Kidney epithelial cell (primary cell): Measurements from ENCODE around the gene NOXA1. TPM values are rescaled to one million over a fixed set of nuclear protein-coding genes. Genes with fewer than 3 reads are reported as not detected.
A peak's percentile ranks its signal among the peaks of the same experiment; 100 is the strongest.
"Not testable (repeated sequence)": the region's sequence is repeated elsewhere in the genome, so short reads cannot be mapped to it uniquely, and the experiment has no call there.

Source experiments
- DNase-seq: peaks from one replicate; pipeline ENCODE4 v3.0.0-alpha.2; 2010; ENCODE audit warnings: low read depth
- H3K27me3 ChIP-seq: 2 replicates; pipeline ENCODE4 v1.6.0; 2011; ENCODE audit warnings: low read length; ENCODE audit not compliant: control insufficient read depth, insufficient read depth
- H3K36me3 ChIP-seq: 2 replicates; pipeline ENCODE4 v1.5.1; 2011; ENCODE audit warnings: low read length; ENCODE audit not compliant: control insufficient read depth, insufficient read depth
- H3K4me3 ChIP-seq: 2 replicates; pipeline ENCODE4 v1.5.1; 2011; ENCODE audit warnings: low read depth, mild to moderate bottlenecking, control low read depth, low read length
- CTCF ChIP-seq: IDR thresholded peaks from 2 replicates; pipeline ENCODE4 v1.5.1; 2011; ENCODE audit warnings: mild to moderate bottlenecking, moderate library complexity, low read length, control low read depth, inconsistent platforms; ENCODE audit not compliant: insufficient read depth, poor library complexity, severe bottlenecking
- total RNA-seq: library from RNA; depleted of rRNA; stranded (reverse); fragments of >200 nt; gene quantifications from 2 replicates; pipeline ENCODE4 v1.2.3, GENCODE V29; 2015

Gene NOXA1
- 0.84 and 1.8 TPM in 2 replicates for total RNA-seq

GRCh38 chr9:137422604-137423513 is at the start of gene NOXA1, which contains the start of gene EXD3:
NOXA1 (plus strand) TSS chr9:137423393; CDS start chr9:137423530, 137 bp downstream.
EXD3 (minus strand) TSS chr9:137423162; CDS start chr9:137395357, 27,805 bp downstream.
- DNase-seq = peak; percentile 44
- H3K4me3 ChIP-seq = peak within 1 kb of the TSS; percentile 70
- peaks cover 2% of the 10 kb centered on the region for H3K27me3 ChIP-seq
- no peaks in the 10 kb centered on the region for H3K36me3 ChIP-seq
- TF ChIP-seq CTCF = peak; percentile 29

GRCh38 chr9:137373611-137373980 is 49.6 kb upstream of the NOXA1 start:
- no peak for TF ChIP-seq CTCF
- DNase-seq = no peak
- Histone ChIP-seq H3K4me3 (no peak overlapping the region), H3K27me3 (peaks cover 19% of the 10 kb centered on the region), H3K36me3 (no peaks in the 10 kb centered on the region)

DNA sequence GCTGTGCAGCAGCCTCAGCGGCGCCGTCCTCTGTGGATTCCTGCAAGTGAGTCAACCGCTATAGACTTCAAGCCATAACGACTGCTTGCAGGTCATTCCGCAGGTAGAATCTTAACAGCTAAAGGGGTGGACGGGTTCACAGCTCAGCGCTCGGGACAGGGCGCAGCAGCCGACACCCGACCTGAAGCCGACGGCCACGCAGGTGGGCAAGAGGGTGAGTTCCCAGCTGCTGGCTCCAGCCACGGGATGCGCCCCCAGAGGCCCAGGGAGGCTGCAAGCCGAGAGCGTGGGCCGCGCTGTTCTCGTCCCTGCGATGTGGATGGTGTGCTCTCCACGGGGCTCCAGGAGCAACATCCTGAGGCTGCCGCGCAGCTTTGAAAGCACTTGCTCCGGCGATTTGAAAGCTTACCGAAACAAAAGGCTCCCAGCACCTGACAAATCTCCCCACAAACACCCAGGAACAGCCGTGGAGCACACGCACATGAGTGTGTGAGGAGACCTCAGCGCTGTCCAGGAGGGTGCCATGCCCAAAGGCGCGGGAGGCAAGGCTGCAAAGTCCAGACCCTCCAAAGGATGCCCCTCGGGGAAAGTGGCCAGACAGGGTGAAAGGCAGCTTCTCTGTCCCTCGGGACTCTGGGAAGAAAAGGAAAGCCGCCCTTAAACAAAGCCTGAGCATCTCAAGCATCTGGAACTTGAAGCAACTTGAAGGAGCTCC is 48.9 kb upstream of the NOXA1 start:
- no peak for DNase-seq
- no peak for TF ChIP-seq CTCF
- H3K36me3 ChIP-seq = no peaks in the 10 kb centered on the region
- H3K4me3 ChIP-seq = no peak overlapping the region
- peaks cover 19% of the 10 kb centered on the region for H3K27me3 ChIP-seq

GRCh38 chr9:137375321-137376058 is 47.7 kb upstream of the NOXA1 start:
- Histone ChIP-seq H3K27me3 (peaks cover 16% of the 10 kb centered on the region), H3K36me3 (no peaks in the 10 kb centered on the region), H3K4me3 (no peak overlapping the region)
- no peak for TF ChIP-seq CTCF
- DNase-seq = no peak

DNA sequence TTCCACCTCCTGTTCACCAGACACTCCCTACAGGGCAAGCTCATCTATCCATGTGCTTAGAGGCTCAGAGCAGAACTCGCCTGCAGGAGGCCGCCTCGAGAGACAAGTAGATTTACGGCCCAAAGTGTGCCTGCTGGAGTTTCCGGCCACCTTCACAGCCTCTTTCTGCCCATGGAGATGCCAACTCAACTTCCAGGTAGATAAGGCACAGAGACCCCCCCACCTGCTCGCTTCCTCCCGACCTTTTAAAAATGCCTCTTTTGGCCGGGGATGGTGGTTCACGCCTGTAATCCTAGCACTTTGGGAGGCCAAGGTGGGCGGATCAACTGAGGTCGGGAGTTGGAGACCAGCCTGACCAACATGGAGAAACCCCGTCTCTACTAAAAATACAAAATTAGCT is 46.8 kb upstream of the NOXA1 start:
- no peak for TF ChIP-seq CTCF
- Histone ChIP-seq H3K4me3 (no peak overlapping the region), H3K36me3 (no peaks in the 10 kb centered on the region), H3K27me3 (peaks cover 10% of the 10 kb centered on the region)
- DNase-seq = no peak

DNA sequence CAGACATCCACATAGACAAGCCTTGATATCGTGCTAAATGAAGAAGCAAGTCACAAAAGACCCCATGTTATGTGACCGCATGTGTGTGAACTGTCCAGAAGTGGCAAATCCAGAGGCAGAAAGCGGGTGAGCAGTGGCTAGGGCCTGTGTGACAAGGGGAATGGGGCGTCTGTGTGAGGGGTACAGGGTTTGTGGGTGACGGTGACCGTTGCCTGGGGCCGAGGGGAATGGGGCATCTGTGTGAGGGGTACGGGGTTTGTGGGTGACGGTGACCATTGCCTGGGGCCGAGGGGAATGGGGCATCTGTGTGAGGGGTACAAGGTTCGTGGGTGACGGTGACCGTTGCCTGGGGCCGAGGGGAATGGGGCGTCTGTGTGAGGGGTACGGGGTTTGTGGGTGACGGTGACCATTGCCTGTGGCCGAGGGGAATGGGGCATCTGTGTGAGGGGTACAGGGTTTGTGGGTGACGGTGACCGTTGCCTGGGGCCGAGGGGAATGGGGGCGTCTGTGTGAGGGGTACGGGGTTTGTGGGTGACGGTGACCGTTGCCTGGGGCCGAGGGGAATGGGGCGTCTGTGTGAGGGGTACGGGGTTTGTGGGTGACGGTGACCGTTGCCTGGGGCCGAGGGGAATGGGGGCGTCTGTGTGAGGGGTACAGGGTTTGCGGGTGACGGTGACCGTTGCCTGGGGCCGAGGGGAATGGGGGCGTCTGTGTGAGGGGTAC is 44.3 kb upstream of the NOXA1 start:
- not testable (repeated sequence) for H3K36me3 ChIP-seq, H3K4me3 ChIP-seq, H3K27me3 ChIP-seq, DNase-seq
